Measurements from ENCODE around the gene SHISAL2A.

DNA sequence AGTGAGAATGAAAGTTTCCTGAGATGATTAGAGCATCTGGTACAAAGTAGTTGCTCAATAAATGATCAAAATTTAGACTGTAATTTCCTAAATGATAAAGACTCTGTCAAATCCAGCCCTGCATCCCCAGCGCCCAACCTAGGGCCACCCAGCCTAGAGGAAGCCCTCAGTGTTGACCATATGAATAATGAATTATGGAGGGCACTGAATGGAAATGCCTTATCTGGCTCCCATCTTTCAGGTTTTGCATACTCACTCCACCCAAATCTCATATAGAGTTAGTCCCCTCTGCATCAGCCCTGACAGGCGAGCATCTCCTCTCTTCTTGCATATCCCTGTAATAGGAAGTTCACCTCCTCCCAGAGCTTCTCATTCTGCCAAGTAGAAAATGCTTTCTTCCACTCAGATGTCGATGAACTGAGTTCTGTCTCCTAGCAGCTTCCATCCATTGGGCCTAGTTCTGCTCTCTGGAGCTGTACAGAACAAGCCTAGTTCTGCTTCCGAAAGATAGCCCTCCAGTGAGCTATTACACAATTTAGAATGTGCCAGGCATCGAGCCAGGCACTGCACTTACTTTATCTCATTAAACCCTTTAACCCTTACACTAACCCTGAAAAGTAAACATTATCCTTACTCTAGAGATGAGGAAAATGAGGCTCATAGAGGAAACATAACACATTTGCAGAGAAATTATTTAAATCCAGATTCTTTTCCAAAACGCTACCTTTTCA is 44.3 kb downstream of the SHISAL2A start:
- no peak for TF ChIP-seq POLR2A (IDR thresholded peaks at IDR 0.05; ENCODE audit: low read depth, low read length)
- no peak for TF ChIP-seq CTCF (IDR thresholded peaks at IDR 0.05; ENCODE audit: extremely low read depth in 1 of 2, insufficient read depth in 1 of 2, low read depth in 1 of 2, low read length in 2 of 2)
- TF ChIP-seq EZH2 (IDR thresholded peaks at IDR 0.05; ENCODE audit: borderline replicate concordance, low read depth, low read length, severe bottlenecking) = no peak
- TF ChIP-seq POLR2AphosphoS5 (IDR thresholded peaks at IDR 0.05; ENCODE audit: insufficient read depth, low read depth, low read length) = no peak
- TF ChIP-seq MAX (IDR thresholded peaks at IDR 0.05; ENCODE audit: insufficient read depth, insufficient read length) = no peak
- no peak for TF ChIP-seq GATA2 (IDR thresholded peaks at IDR 0.05; ENCODE audit: insufficient read depth, insufficient read length, low read depth, low read length)
- TF ChIP-seq MYC (IDR thresholded peaks at IDR 0.05; ENCODE audit: low read depth, low read length) = no peak
- no peak for TF ChIP-seq FOS (IDR thresholded peaks at IDR 0.05; ENCODE audit: borderline replicate concordance, insufficient read depth, low read length)

All from endothelial cell of umbilical vein (primary cell).